Measurements from ENCODE around the gene SHC3. TPM values are rescaled to one million over a fixed set of nuclear protein-coding genes. Genes with fewer than 3 reads are reported as not detected.

The SHC3 gene
- total RNA-seq, 2 donors from 2014 or later = 1.5 to 1.8 TPM

GRCh38 chr9:88996046-88996920 is 182.3 kb downstream of the SHC3 start:
- Histone ChIP-seq H3K27me3 (replicated peaks; ENCODE audit: insufficient read depth) (no peaks in the 10 kb centered on the region), H3K36me3 (peaks cover 2% of the 10 kb centered on the region), H3K4me1 (ENCODE audit: control insufficient read depth in 1 of 2, low read depth in 2 of 2) (peaks cover 30 to 81% of the 10 kb centered on the region in 2 donors), H3K27ac (peak overlapping the region in 1 of 2 donors; percentile 32), H3K9me3 (no peaks in the 10 kb centered on the region), H3K4me3 (no peak overlapping the region)
- no peak for ATAC-seq (ENCODE audit: insufficient number of reproducible peaks, low FRiP score, low read depth)
- no peak for TF ChIP-seq CTCF (IDR thresholded peaks at IDR 0.05)
- DNase-seq (ENCODE audit: low spot score) = no peak

GRCh38 chr9:88995627-88996026 is 183.0 kb downstream of the SHC3 start:
- Histone ChIP-seq H3K27me3 (replicated peaks; ENCODE audit: insufficient read depth) (no peaks in the 10 kb centered on the region), H3K9me3 (no peaks in the 10 kb centered on the region), H3K4me3 (peak overlapping the region; percentile 95), H3K4me1 (ENCODE audit: control insufficient read depth in 1 of 2, low read depth in 2 of 2) (peaks cover 27 to 75% of the 10 kb centered on the region in 2 donors), H3K27ac (peak overlapping the region in 1 of 2 donors; percentile 5), H3K36me3 (peaks cover 2% of the 10 kb centered on the region)
- DNase-seq (ENCODE audit: low spot score) (no peak), ATAC-seq (ENCODE audit: insufficient number of reproducible peaks, low FRiP score, low read depth) (no peak)
- no peak for TF ChIP-seq CTCF (IDR thresholded peaks at IDR 0.05)

GRCh38 chr9:88995200-88995577 is 183.4 kb downstream of the SHC3 start:
- no peaks in the 10 kb centered on the region for H3K9me3 ChIP-seq
- TF ChIP-seq CTCF (IDR thresholded peaks at IDR 0.05) = no peak
- peaks cover 27 to 70% of the 10 kb centered on the region in 2 donors for H3K4me1 ChIP-seq (ENCODE audit: control insufficient read depth in 1 of 2, low read depth in 2 of 2)
- ATAC-seq (ENCODE audit: insufficient number of reproducible peaks, low FRiP score, low read depth) = no peak
- H3K27me3 ChIP-seq (replicated peaks; ENCODE audit: insufficient read depth) = no peaks in the 10 kb centered on the region
- H3K27ac ChIP-seq = peak overlapping the region in 1 of 2 donors; percentile 5
- DNase-seq (ENCODE audit: low spot score) = no peak
- H3K36me3 ChIP-seq = peaks cover 2% of the 10 kb centered on the region
- peak overlapping the region; percentile 95 for H3K4me3 ChIP-seq

GRCh38 chr9:88994469-88995199 is 184.0 kb downstream of the SHC3 start:
- peak overlapping the region; percentile 16 to 45 for H3K27ac ChIP-seq
- no peak for TF ChIP-seq CTCF (IDR thresholded peaks at IDR 0.05)
- H3K36me3 ChIP-seq = peaks cover 2% of the 10 kb centered on the region
- H3K9me3 ChIP-seq = no peaks in the 10 kb centered on the region
- H3K4me1 ChIP-seq (ENCODE audit: control insufficient read depth in 1 of 2, low read depth in 2 of 2) = peaks cover 27 to 66% of the 10 kb centered on the region in 2 donors
- peak overlapping the region; percentile 95 for H3K4me3 ChIP-seq
- no peak for DNase-seq (ENCODE audit: low spot score)
- ATAC-seq (ENCODE audit: insufficient number of reproducible peaks, low FRiP score, low read depth) = no peak
- no peaks in the 10 kb centered on the region for H3K27me3 ChIP-seq (replicated peaks; ENCODE audit: insufficient read depth)

GRCh38 chr9:88993871-88994460 is 184.7 kb downstream of the SHC3 start:
- no peak for TF ChIP-seq CTCF (IDR thresholded peaks at IDR 0.05)
- Histone ChIP-seq H3K4me1 (ENCODE audit: control insufficient read depth in 1 of 2, low read depth in 2 of 2) (peaks cover 23 to 60% of the 10 kb centered on the region in 2 donors), H3K36me3 (peaks cover 2% of the 10 kb centered on the region), H3K4me3 (peak overlapping the region; percentile 95), H3K27ac (peak overlapping the region; percentile 16 to 45), H3K9me3 (no peaks in the 10 kb centered on the region), H3K27me3 (replicated peaks; ENCODE audit: insufficient read depth) (no peaks in the 10 kb centered on the region)
- no peak for DNase-seq (ENCODE audit: low spot score)
- no peak for ATAC-seq (ENCODE audit: insufficient number of reproducible peaks, low FRiP score, low read depth)

All from thoracic aorta (tissue), 2 donors.